Heart left ventricle (tissue), 16 donors: Measurements from ENCODE around the gene ZNF664. TPM values are rescaled to one million over a fixed set of nuclear protein-coding genes. Genes with fewer than 3 reads are reported as not detected.
A peak's percentile ranks its signal among the peaks of the same experiment; 100 is the strongest.

Experiments used
- ATAC-seq, 4 donors: fragments of 200-7000 bp; cut with Tn5 transposase; one replicate each; pipeline ENCODE4 v1.9.1; 2020 to 2022; ENCODE audit warnings: moderate library complexity in 4 of 4, mild to moderate bottlenecking in 3 of 4, moderate number of reproducible peaks in 1 of 4
- DNase-seq, 5 donors: peaks; one replicate each; pipeline ENCODE4 v3.0.0-alpha.2; 2020
- H3K27ac ChIP-seq, 12 donors: fragments of 200-600 bp; sonication (generic) in 4 of 12; one replicate each; pipeline versions ENCODE4 v1.5.0 to v1.8.0; 2016 to 2022; ENCODE audit warnings: mild to moderate bottlenecking in 2 of 12
- H3K27me3 ChIP-seq, 9 donors: fragments of 200-600 bp; sonication (generic) in 2 of 9; one replicate each; pipeline versions ENCODE4 v1.5.1 to v1.8.0; 2016 to 2022; ENCODE audit warnings: mild to moderate bottlenecking in 3 of 9
- H3K36me3 ChIP-seq, 9 donors: fragments of 200-600 bp; sonication (generic) in 2 of 9; one replicate each; pipeline versions ENCODE4 v1.5.0 to v1.8.0; 2018 to 2022; ENCODE audit warnings: mild to moderate bottlenecking in 2 of 9
- H3K4me1 ChIP-seq, 12 donors: fragments of 200-600 bp; sonication (generic) in 4 of 12; one replicate each; pipeline versions ENCODE4 v1.5.0 to v1.8.0; 2016 to 2022; ENCODE audit warnings: mild to moderate bottlenecking in 3 of 12
- H3K4me3 ChIP-seq, 12 donors: fragments of 200-600 bp; sonication (generic) in 4 of 12; one replicate each; pipeline versions ENCODE4 v1.5.0 to v1.8.0; 2017 to 2022; ENCODE audit warnings: mild to moderate bottlenecking in 9 of 12, moderate library complexity in 4 of 12
- H3K9me3 ChIP-seq, 12 donors: fragments of 200-600 bp; sonication (generic) in 4 of 12; one replicate each; pipeline versions ENCODE4 v1.5.0 to v1.8.0; 2016 to 2022; ENCODE audit warnings: mild to moderate bottlenecking in 1 of 12
- CTCF ChIP-seq, 12 donors: fragments of 200-600 bp; sonication (generic) in 4 of 12; IDR thresholded peaks; one replicate each; pipeline versions ENCODE4 v1.5.0 to v1.8.0; 2018 to 2022; ENCODE audit warnings: antibody characterized with exemption in 12 of 12, mild to moderate bottlenecking in 5 of 12
- POLR2A ChIP-seq, 2 donors: fragments of 450-650 bp; IDR thresholded peaks; one replicate each; pipeline ENCODE4 v1.6.1; 2017; ENCODE audit warnings: antibody characterized with exemption in 2 of 2, mild to moderate bottlenecking in 2 of 2, moderate library complexity in 2 of 2
- WGBS, 4 donors: extraction: QIAGEN DNeasy Blood & Tissue Kit in 2 of 4; methylation state at CpG; one replicate each; pipeline versions ENCODE4 v1.1.5 to v1.1.7; 2013 to 2018; 5-methylcytosine and 5-hydroxymethylcytosine counted together
- intact Hi-C, 10 donors: fragments of 100-400 bp; cut with DNase I; formaldehyde crosslinking; loops; one replicate each; pipeline versions ENCODE4 v1.11.1 to v1.14.2; 2022
- polyA plus RNA-seq, 2 donors: library from polyadenylated mRNA; stranded (reverse); fragments of 200-250 nt; gene quantifications; one replicate each; pipeline ENCODE4 v1.2.3, GENCODE V29; 2013
- total RNA-seq, 9 donors: library from RNA; depleted of rRNA in 2 of 9; stranded (reverse); fragments of >200 nt in 2 of 9; fragmentation: NEBNext Ultra II Directional in 3 of 9; extraction: Animal tissue kit (Norgen Biotek cat#: 25700) in 3 of 9; gene quantifications; one replicate each; pipeline versions ENCODE4 v1.1.0 to v1.2.4, GENCODE V29; 2016 to 2023
- donor health status: ischemic (EF 13 %, LVEDD 7.1; RV severe dilation, severe dysfunction).
- donor health status: healthy with polysubstance abuse.
- donor health status: DM: no; HTN: yes; CAD: no.
- donor health status: DM: no; HTN: no; CAD: no.
- donor health status: ischemic (EF 25% LVEDD 6.9; RV normal size, moderate dysfunction).
- donor health status: ischemic (EF 25% LVEDD 5.7; RV mildly dilated, moderate dysfunction).
- donor health status: healthy.
- donor health status: DM: yes; HTN: yes; CAD: no.
- donor health status: ischemic (EF 35%, LVEDD 5.7; RV mildly dilated, moderate dysfunction).
- donor health status: nonischemic (EF 11% LVEDD 7.7; RV severe dilation, severe dysfunction).
- donor health status: DM: yes; HTN: yes; CAD: no.
- donor health status: PGD.
- donor health status: ischemic (EF 29% LVEDD 5.4; RV normal size, mild dysfunction).
- donor health status: nonischemic (EF 23%, LVEDD 6.1; RV moderate dilation, normal function).

ZNF664 gene
- total and polyA plus RNA-seq, 11 donors = 43.1 to 104 (median 73.3) TPM

GRCh38 chr12:123998344-123998990 is 25.5 kb downstream of the ZNF664 start:
- no peak for TF ChIP-seq CTCF (IDR thresholded peaks at IDR 0.05)
- TF ChIP-seq POLR2A (IDR thresholded peaks at IDR 0.05) = no peak
- 61 to 78% (median 70%) methylated on average over 2 of the region's 2 CpGs for WGBS, 4 donors
- peak in 1 of 4 donors; percentile 13 for ATAC-seq
- no peak overlapping the region for H3K4me3 ChIP-seq
- peak overlapping the region in 5 of 12 donors; percentile 30 to 50 (median 42) for H3K27ac ChIP-seq
- H3K36me3 ChIP-seq = peaks cover 0 to 37% (median 16%) of the 10 kb centered on the region in 9 donors
- H3K9me3 ChIP-seq = no peaks in the 10 kb centered on the region
- H3K27me3 ChIP-seq = no peaks in the 10 kb centered on the region
- intact Hi-C loops = no loop called here
- no peak for DNase-seq
- peaks cover 0 to 78% (median 28%) of the 10 kb centered on the region in 12 donors for H3K4me1 ChIP-seq

- Histone ChIP-seq H3K4me1 (peaks cover 0 to 73% (median 28%) of the 10 kb centered on the region in 12 donors), H3K36me3 (peaks cover 0 to 40% (median 16%) of the 10 kb centered on the region in 9 donors), H3K27ac (peak overlapping the region in 7 of 12 donors; percentile 13 to 52 (median 44)), H3K9me3 (no peaks in the 10 kb centered on the region), H3K4me3 (no peak overlapping the region), H3K27me3 (no peaks in the 10 kb centered on the region)
- intact Hi-C loops = no loop called here
- TF ChIP-seq CTCF (IDR thresholded peaks at IDR 0.05) = no peak
- TF ChIP-seq POLR2A (IDR thresholded peaks at IDR 0.05) = no peak
- 42 to 55% (median 53%) methylated on average over 2 of the region's 2 CpGs for WGBS, 4 donors
- ATAC-seq (peak in 2 of 4 donors; percentile 23 to 25), DNase-seq (no peak)
Measured at GRCh38 chr12:123998991-123999359, 26.0 kb downstream of the ZNF664 start.

- no peak for TF ChIP-seq POLR2A (IDR thresholded peaks at IDR 0.05)
- TF ChIP-seq CTCF (IDR thresholded peaks at IDR 0.05) = no peak
- Histone ChIP-seq H3K27me3 (no peaks in the 10 kb centered on the region), H3K4me1 (peaks cover 0 to 71% (median 28%) of the 10 kb centered on the region in 12 donors), H3K36me3 (peaks cover 0 to 50% (median 24%) of the 10 kb centered on the region in 9 donors), H3K4me3 (no peak overlapping the region), H3K9me3 (no peaks in the 10 kb centered on the region), H3K27ac (peak overlapping the region in 1 of 12 donors; percentile 6)
- WGBS, 4 donors = 83 to 91% (median 88%) methylated on average over 5 of the region's 5 CpGs
- DNase-seq (no peak), ATAC-seq (no peak)
- intact Hi-C loops = no loop called here
Measured at GRCh38 chr12:124000111-124000510, 27.1 kb downstream of the ZNF664 start.

GRCh38 chr12:124001343-124001742 is 28.3 kb downstream of the ZNF664 start:
- H3K4me1 ChIP-seq = peaks cover 0 to 70% (median 25%) of the 10 kb centered on the region in 12 donors
- TF ChIP-seq POLR2A (IDR thresholded peaks at IDR 0.05) (no peak), CTCF (IDR thresholded peaks at IDR 0.05) (no peak)
- peaks cover 0 to 56% (median 25%) of the 10 kb centered on the region in 9 donors for H3K36me3 ChIP-seq
- H3K27me3 ChIP-seq = no peaks in the 10 kb centered on the region
- no peak overlapping the region for H3K27ac ChIP-seq
- intact Hi-C loops = no loop called here
- WGBS, 4 donors = 82 to 87% (median 85%) methylated on average over 7 of the region's 7 CpGs
- DNase-seq (no peak), ATAC-seq (no peak)
- no peaks in the 10 kb centered on the region for H3K9me3 ChIP-seq
- no peak overlapping the region for H3K4me3 ChIP-seq
